Measurements from ENCODE around the gene OVCH2. TPM values are rescaled to one million over a fixed set of nuclear protein-coding genes. Genes with fewer than 3 reads are reported as not detected.
"Not testable (repeated sequence)": the region's sequence is repeated elsewhere in the genome, so short reads cannot be mapped to it uniquely, and the experiment has no call there.

OVCH2 gene, protein sequence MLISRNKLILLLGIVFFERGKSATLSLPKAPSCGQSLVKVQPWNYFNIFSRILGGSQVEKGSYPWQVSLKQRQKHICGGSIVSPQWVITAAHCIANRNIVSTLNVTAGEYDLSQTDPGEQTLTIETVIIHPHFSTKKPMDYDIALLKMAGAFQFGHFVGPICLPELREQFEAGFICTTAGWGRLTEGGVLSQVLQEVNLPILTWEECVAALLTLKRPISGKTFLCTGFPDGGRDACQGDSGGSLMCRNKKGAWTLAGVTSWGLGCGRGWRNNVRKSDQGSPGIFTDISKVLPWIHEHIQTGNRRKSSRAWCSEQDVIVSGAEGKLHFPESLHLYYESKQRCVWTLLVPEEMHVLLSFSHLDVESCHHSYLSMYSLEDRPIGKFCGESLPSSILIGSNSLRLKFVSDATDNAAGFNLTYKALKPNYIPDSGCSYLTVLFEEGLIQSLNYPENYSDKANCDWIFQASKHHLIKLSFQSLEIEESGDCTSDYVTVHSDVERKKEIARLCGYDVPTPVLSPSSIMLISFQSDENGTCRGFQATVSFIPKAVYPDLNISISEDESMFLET
- polyA plus RNA-seq (2013, experiment 1 of 2), result 0.83 TPM
- 0.73 TPM for polyA plus RNA-seq (2013, experiment 2 of 2)

DNA sequence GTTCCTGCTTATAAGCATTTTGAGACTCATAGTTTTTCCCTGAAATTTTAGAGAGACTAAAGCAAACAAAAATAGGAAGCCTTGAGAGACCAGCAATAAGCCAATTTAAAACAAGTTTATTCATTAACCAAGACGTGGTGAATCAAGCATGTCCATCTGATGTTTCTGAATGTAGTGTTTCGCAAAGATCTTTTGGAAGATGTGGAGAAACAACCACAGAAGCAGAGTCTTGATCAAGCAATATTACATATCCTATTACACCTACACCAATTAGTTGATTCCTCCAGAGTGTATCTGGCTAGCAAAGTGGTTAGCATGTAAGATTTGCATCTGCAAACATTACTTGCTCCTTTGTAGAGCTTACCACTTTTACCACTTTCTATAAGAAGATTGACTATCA lies at the start of gene OVCH2:
Gene OVCH2, minus strand, starts transcription at position 101 of the 400 bp plus-strand sequence. Its CDS starts 83 bp downstream, at position 18.
- no peaks in the 10 kb centered on the region for H3K27me3 ChIP-seq (ENCODE audit: insufficient read depth, low read length, poor library complexity)
- no peak within 1 kb of the TSS for H3K18ac ChIP-seq (ENCODE audit: low read length)
- no peak within 1 kb of the TSS for H3K4ac ChIP-seq (ENCODE audit: low read depth, low read length)
- no peaks in the 10 kb centered on the region for H3K4me1 ChIP-seq (ENCODE audit: control insufficient read depth, low read depth, low read length)
- no peak within 1 kb of the TSS for H3K4me2 ChIP-seq (ENCODE audit: low read length)
- no peak within 1 kb of the TSS for H3K23ac ChIP-seq (ENCODE audit: low read length)
- no peak for DNase-seq
- H3K36me3 ChIP-seq (ENCODE audit: control insufficient read depth, insufficient read depth, low read length), result no peaks in the 10 kb centered on the region
- H3K4me3 ChIP-seq (ENCODE audit: low read length), result no peak within 1 kb of the TSS
- H2BK120ac ChIP-seq (ENCODE audit: low read depth, low read length), result no peak within 1 kb of the TSS
- H3K9ac ChIP-seq (ENCODE audit: low read length), result no peak within 1 kb of the TSS
- H3K79me1 ChIP-seq (ENCODE audit: low read length), result no peaks in the 10 kb centered on the region
- H3K79me2 ChIP-seq (ENCODE audit: control insufficient read depth, insufficient read depth, low read length), result no peaks in the 10 kb centered on the region
- no peak within 1 kb of the TSS for H4K8ac ChIP-seq (ENCODE audit: low read depth, low read length)
- H3K27ac ChIP-seq (ENCODE audit: low read depth, low read length), result no peak within 1 kb of the TSS
- no peak within 1 kb of the TSS for H4K5ac ChIP-seq (ENCODE audit: low read length)
- no peak within 1 kb of the TSS for H2BK5ac ChIP-seq (ENCODE audit: low read length)
- no peak within 1 kb of the TSS for H2AK5ac ChIP-seq (ENCODE audit: low read length)
- no peak within 1 kb of the TSS for H2BK15ac ChIP-seq (replicated peaks; ENCODE audit: low read depth)
- no peak within 1 kb of the TSS for H3K56ac ChIP-seq (ENCODE audit: low read length)
- no CpG with 5 or more reads among the region's 2 CpGs for WGBS (ENCODE audit: extremely low coverage, insufficient coverage, low lambda C conversion rate)

GRCh38 chr11:7749456-7749855 lies 43.2 kb upstream of the OVCH2 start:
- no peak overlapping the region for H3K56ac ChIP-seq (ENCODE audit: low read length)
- no peak overlapping the region for H3K23ac ChIP-seq (ENCODE audit: low read length)
- no peak overlapping the region for H4K8ac ChIP-seq (ENCODE audit: low read depth, low read length)
- H3K27me3 ChIP-seq (ENCODE audit: insufficient read depth, low read length, poor library complexity), result no peaks in the 10 kb centered on the region
- H3K4me3 ChIP-seq (ENCODE audit: low read length), result no peak overlapping the region
- no peak overlapping the region for H3K18ac ChIP-seq (ENCODE audit: low read length)
- H3K79me1 ChIP-seq (ENCODE audit: low read length), result no peaks in the 10 kb centered on the region
- no peak overlapping the region for H3K4ac ChIP-seq (ENCODE audit: low read depth, low read length)
- no peak overlapping the region for H2BK15ac ChIP-seq (replicated peaks; ENCODE audit: low read depth)
- no peak for DNase-seq
- no peak overlapping the region for H3K4me2 ChIP-seq (ENCODE audit: low read length)
- no peak overlapping the region for H3K27ac ChIP-seq (ENCODE audit: low read depth, low read length)
- H3K79me2 ChIP-seq (ENCODE audit: control insufficient read depth, insufficient read depth, low read length), result no peaks in the 10 kb centered on the region
- no peak overlapping the region for H2BK120ac ChIP-seq (ENCODE audit: low read depth, low read length)
- no peak overlapping the region for H4K5ac ChIP-seq (ENCODE audit: low read length)
- no peak overlapping the region for H2AK5ac ChIP-seq (ENCODE audit: low read length)
- H2BK5ac ChIP-seq (ENCODE audit: low read length), result no peak overlapping the region
- no peak overlapping the region for H3K9ac ChIP-seq (ENCODE audit: low read length)
- H3K36me3 ChIP-seq (ENCODE audit: control insufficient read depth, insufficient read depth, low read length), result no peaks in the 10 kb centered on the region
- no CpG with 5 or more reads among the region's 2 CpGs for WGBS (ENCODE audit: extremely low coverage, insufficient coverage, low lambda C conversion rate)
- H3K4me1 ChIP-seq (ENCODE audit: control insufficient read depth, low read depth, low read length), result no peaks in the 10 kb centered on the region

- not testable (repeated sequence) for H3K4ac ChIP-seq (ENCODE audit: low read depth, low read length); H4K8ac ChIP-seq (ENCODE audit: low read depth, low read length); H2BK15ac ChIP-seq (replicated peaks; ENCODE audit: low read depth); H3K9ac ChIP-seq (ENCODE audit: low read length); H2AK5ac ChIP-seq (ENCODE audit: low read length); H3K4me1 ChIP-seq (ENCODE audit: control insufficient read depth, low read depth, low read length); H3K27me3 ChIP-seq (ENCODE audit: insufficient read depth, low read length, poor library complexity); H3K4me2 ChIP-seq (ENCODE audit: low read length); H4K5ac ChIP-seq (ENCODE audit: low read length); H2BK5ac ChIP-seq (ENCODE audit: low read length); H3K36me3 ChIP-seq (ENCODE audit: control insufficient read depth, insufficient read depth, low read length); H3K27ac ChIP-seq (ENCODE audit: low read depth, low read length); H3K23ac ChIP-seq (ENCODE audit: low read length); H3K56ac ChIP-seq (ENCODE audit: low read length); DNase-seq; H3K79me1 ChIP-seq (ENCODE audit: low read length); H3K18ac ChIP-seq (ENCODE audit: low read length); H3K79me2 ChIP-seq (ENCODE audit: control insufficient read depth, insufficient read depth, low read length); H2BK120ac ChIP-seq (ENCODE audit: low read depth, low read length); H3K4me3 ChIP-seq (ENCODE audit: low read length)
- WGBS (ENCODE audit: extremely low coverage, insufficient coverage, low lambda C conversion rate), result no CpG with 5 or more reads among the region's 14 CpGs
These were observed 28.5 kb upstream of the OVCH2 start for GRCh38 chr11:7734767-7735166.

- Histone ChIP-seq H3K36me3 (ENCODE audit: control insufficient read depth, insufficient read depth, low read length) (no peaks in the 10 kb centered on the region), H3K56ac (ENCODE audit: low read length) (no peak overlapping the region), H2BK5ac (ENCODE audit: low read length) (no peak overlapping the region), H3K9ac (ENCODE audit: low read length) (no peak overlapping the region), H3K79me1 (ENCODE audit: low read length) (no peaks in the 10 kb centered on the region), H2BK120ac (ENCODE audit: low read depth, low read length) (no peak overlapping the region), H3K27me3 (ENCODE audit: insufficient read depth, low read length, poor library complexity) (no peaks in the 10 kb centered on the region), H3K4me2 (ENCODE audit: low read length) (no peak overlapping the region), H2BK15ac (replicated peaks; ENCODE audit: low read depth) (no peak overlapping the region), H3K23ac (ENCODE audit: low read length) (no peak overlapping the region), H4K5ac (ENCODE audit: low read length) (no peak overlapping the region), H3K18ac (ENCODE audit: low read length) (no peak overlapping the region), H2AK5ac (ENCODE audit: low read length) (no peak overlapping the region), H3K4ac (ENCODE audit: low read depth, low read length) (no peak overlapping the region), H3K27ac (ENCODE audit: low read depth, low read length) (no peak overlapping the region), H3K79me2 (ENCODE audit: control insufficient read depth, insufficient read depth, low read length) (no peaks in the 10 kb centered on the region), H4K8ac (ENCODE audit: low read depth, low read length) (no peak overlapping the region), H3K4me3 (ENCODE audit: low read length) (no peak overlapping the region), H3K4me1 (ENCODE audit: control insufficient read depth, low read depth, low read length) (no peaks in the 10 kb centered on the region)
- DNase-seq, result no peak
- WGBS (ENCODE audit: extremely low coverage, insufficient coverage, low lambda C conversion rate), result no CpG with 5 or more reads among the region's 3 CpGs
These were observed 8.5 kb upstream of the OVCH2 start for GRCh38 chr11:7714786-7715185.

DNA sequence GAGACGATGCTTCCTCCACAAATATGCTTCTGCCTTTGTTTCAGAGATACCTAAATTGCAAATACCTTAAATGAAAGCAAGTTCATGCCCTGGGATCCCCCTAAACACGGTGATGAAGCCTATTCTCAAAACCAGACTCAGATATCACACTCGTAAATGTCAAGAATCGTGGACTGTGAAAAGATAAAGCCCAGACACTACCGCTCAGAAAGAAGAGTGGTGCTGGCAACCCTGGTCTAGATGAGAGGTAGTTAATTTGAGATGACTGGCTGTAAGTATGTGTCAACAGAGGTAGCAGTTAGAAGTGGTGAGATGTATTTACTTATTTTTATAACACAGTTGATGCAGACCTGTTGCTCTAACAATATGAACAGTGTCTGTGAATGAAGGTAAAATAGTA lies 2.5 kb downstream of the OVCH2 start:
- no peak for DNase-seq
- Histone ChIP-seq H2AK5ac (ENCODE audit: low read length) (no peak overlapping the region), H2BK5ac (ENCODE audit: low read length) (no peak overlapping the region), H4K5ac (ENCODE audit: low read length) (no peak overlapping the region), H4K8ac (ENCODE audit: low read depth, low read length) (no peak overlapping the region), H2BK15ac (replicated peaks; ENCODE audit: low read depth) (no peak overlapping the region), H3K4me3 (ENCODE audit: low read length) (no peak overlapping the region), H3K36me3 (ENCODE audit: control insufficient read depth, insufficient read depth, low read length) (no peaks in the 10 kb centered on the region), H3K27me3 (ENCODE audit: insufficient read depth, low read length, poor library complexity) (no peaks in the 10 kb centered on the region), H3K79me2 (ENCODE audit: control insufficient read depth, insufficient read depth, low read length) (no peaks in the 10 kb centered on the region), H2BK120ac (ENCODE audit: low read depth, low read length) (no peak overlapping the region), H3K56ac (ENCODE audit: low read length) (no peak overlapping the region), H3K79me1 (ENCODE audit: low read length) (no peaks in the 10 kb centered on the region), H3K9ac (ENCODE audit: low read length) (no peak overlapping the region), H3K4ac (ENCODE audit: low read depth, low read length) (no peak overlapping the region), H3K23ac (ENCODE audit: low read length) (no peak overlapping the region), H3K18ac (ENCODE audit: low read length) (no peak overlapping the region), H3K4me2 (ENCODE audit: low read length) (no peak overlapping the region), H3K27ac (ENCODE audit: low read depth, low read length) (no peak overlapping the region), H3K4me1 (ENCODE audit: control insufficient read depth, low read depth, low read length) (no peaks in the 10 kb centered on the region)
- no CpG with 5 or more reads among the region's 5 CpGs for WGBS (ENCODE audit: extremely low coverage, insufficient coverage, low lambda C conversion rate)

All from mesendoderm (in vitro differentiated cells).